LNCaP clone FGC (cell line): ENCODE measurements around the gene ZFYVE19.

Source experiments
- DNase-seq: peaks from one replicate; pipeline ENCODE4 v3.0.0-alpha.2; 2011; ENCODE audit warnings: low read depth
- H3K4me3 ChIP-seq: 2 replicates; pipeline ENCODE4 v1.5.1; 2011; ENCODE audit warnings: mild to moderate bottlenecking, low read depth, low read length, control low read depth
- CTCF ChIP-seq: IDR thresholded peaks from 2 replicates; pipeline ENCODE4 v1.5.1; 2012; ENCODE audit warnings: mild to moderate bottlenecking; ENCODE audit not compliant: control insufficient read depth, insufficient read depth; ENCODE audit errors: extremely low read depth

The ZFYVE19 gene

GRCh38 chr15:40789119-40789518, 17.8 kb upstream of the ZFYVE19 start:
- no peak overlapping the region for H3K4me3 ChIP-seq
- no peak for DNase-seq
- TF ChIP-seq CTCF = no peak

- H3K4me3 ChIP-seq = no peak overlapping the region
- DNase-seq = no peak
- TF ChIP-seq CTCF = no peak
Observed at GRCh38 chr15:40789999-40790398, 16.9 kb upstream of the ZFYVE19 start.

- DNase-seq = no peak
- no peak for TF ChIP-seq CTCF
- H3K4me3 ChIP-seq = no peak overlapping the region
Observed at GRCh38 chr15:40790718-40791117, 16.2 kb upstream of the ZFYVE19 start.

- H3K4me3 ChIP-seq = no peak overlapping the region
- no peak for DNase-seq
- TF ChIP-seq CTCF = no peak
Observed at GRCh38 chr15:40792394-40792793, 14.5 kb upstream of the ZFYVE19 start.

GRCh38 chr15:40793216-40793989, 13.5 kb upstream of the ZFYVE19 start:
- no peak for DNase-seq
- H3K4me3 ChIP-seq = no peak overlapping the region
- no peak for TF ChIP-seq CTCF

- no peak overlapping the region for H3K4me3 ChIP-seq
- TF ChIP-seq CTCF = no peak
- DNase-seq = peak; percentile 14
Observed at GRCh38 chr15:40796041-40796440, 10.8 kb upstream of the ZFYVE19 start.

GRCh38 chr15:40796512-40796911, 10.4 kb upstream of the ZFYVE19 start:
- no peak for TF ChIP-seq CTCF
- no peak overlapping the region for H3K4me3 ChIP-seq
- DNase-seq = no peak
